ENCODE results near the gene ZFTA. TPM values are rescaled to one million over a fixed set of nuclear protein-coding genes. Genes with fewer than 3 reads are reported as not detected.
"Not testable (repeated sequence)": the region's sequence is repeated elsewhere in the genome, so short reads cannot be mapped to it uniquely, and the experiment has no call there.

Gene ZFTA
- total RNA-seq, 2 donors from 2014 or later, result 4.5 to 7.5 TPM

DNA sequence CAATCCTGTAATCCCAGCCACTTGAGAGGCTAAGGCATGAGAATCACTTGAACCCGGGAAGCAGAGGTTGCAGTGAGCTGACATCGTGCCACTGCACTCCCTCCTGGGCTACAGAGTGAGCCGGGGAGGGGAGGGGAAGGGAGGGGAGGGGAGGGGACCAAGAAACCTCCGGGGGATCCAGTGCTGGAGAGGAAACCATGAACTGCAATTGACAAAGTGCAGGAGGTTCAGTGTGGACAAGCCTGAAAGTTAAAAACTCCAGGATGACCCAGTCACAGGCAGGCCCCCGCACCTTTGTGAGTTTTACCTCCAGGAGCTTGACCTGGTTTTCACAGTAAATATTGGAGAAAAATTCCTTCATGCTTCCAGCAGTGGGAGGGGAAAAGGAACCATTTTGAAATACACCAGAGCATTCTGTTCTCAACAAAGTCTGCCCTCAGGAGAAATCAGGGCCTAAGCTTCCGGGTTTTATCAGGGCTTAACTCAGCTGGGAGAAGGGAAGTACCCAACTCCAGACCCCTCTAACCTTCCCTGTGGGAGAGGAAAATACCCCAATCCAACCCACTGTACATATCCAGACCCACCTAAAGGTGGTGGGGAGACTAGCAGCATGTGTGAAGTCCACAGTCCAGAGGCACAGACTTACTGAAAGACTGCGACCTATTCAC, 15.5 kb upstream of the ZFTA start:
- ATAC-seq (no peak), DNase-seq (no peak)
- intact Hi-C loops (cut with DNase I, micrococcal nuclease), result no loop called here

- intact Hi-C loops (cut with DNase I, micrococcal nuclease), result no loop called here
- no peak for DNase-seq
These were observed 14.2 kb upstream of the ZFTA start for GRCh38 chr11:63782749-63783148.

GRCh38 chr11:63779039-63779438, 10.5 kb upstream of the ZFTA start:
- no peak for ATAC-seq
- intact Hi-C loops (cut with DNase I, micrococcal nuclease), result loop anchor here in 1 of 2 donors (10.0 kb wide), 1 partner anchor 166 kb away; no protein-coding TSS in a partner anchor
- no peak for DNase-seq

More at GRCh38 chr11:63782749-63783148, 14.2 kb upstream of the ZFTA start:
- no peak for ATAC-seq

GRCh38 chr11:63775191-63775590, 6.6 kb upstream of the ZFTA start:
- DNase-seq (no peak), ATAC-seq (no peak)
- intact Hi-C loops (cut with DNase I, micrococcal nuclease), result loop anchor here in 1 of 2 donors (10.0 kb wide), 1 partner anchor 170 kb away; no protein-coding TSS in a partner anchor

DNA sequence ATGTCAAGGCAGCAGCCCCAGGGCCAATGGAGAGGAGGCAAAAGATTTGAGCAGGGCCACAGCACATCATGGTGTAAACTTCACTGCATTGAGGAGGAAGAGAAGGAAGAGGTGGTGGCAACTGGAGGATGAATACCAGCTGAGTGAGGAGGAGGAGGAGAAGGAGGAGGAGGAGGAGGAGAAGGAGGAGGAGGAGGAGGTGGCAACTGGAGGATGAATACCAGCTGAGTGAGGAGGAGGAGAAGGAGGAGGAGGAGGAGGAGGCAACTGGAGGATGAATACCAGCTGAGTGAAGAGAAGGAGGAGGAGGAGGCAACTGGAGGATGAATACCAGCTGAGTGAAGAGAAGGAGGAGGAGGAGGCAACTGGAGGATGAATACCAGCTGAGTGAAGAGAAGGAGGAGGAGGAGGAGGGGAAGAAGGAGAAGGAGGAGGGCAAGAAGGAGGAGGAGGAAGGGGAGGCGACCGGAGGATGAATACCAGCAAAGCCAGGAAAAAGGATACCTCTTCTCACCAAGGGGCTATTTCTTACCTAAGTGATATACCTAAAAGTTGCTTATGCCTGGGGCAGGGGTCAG, 3.3 kb upstream of the ZFTA start:
- DNase-seq, ATAC-seq: not testable (repeated sequence)
- intact Hi-C loops (cut with DNase I, micrococcal nuclease), result loop anchor here in 1 of 2 donors (10.0 kb wide), 1 partner anchor 173 kb away; no protein-coding TSS in a partner anchor

DNA sequence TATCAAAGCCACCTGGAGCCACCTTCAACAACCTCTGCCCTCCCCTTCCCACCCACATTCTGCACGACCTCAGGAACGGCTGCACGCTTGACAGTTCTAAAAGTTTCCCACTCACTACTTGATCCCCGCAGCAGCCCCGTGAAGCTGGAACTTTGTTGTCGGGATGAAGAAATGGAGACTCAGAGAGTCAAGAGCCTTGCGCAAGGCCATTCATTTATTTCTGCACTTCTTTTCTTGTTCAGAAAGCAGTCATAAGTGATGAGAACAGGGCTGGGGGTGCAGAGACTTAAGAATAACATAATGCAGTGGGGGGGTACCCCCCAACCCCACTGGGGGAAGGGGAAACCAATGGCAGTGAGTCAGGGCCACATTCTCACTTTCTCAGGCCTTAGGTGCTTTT, 2.2 kb upstream of the ZFTA start:
- intact Hi-C loops (cut with DNase I, micrococcal nuclease), result loop anchor here in 1 of 2 donors (10.0 kb wide), 1 partner anchor 174 kb away; no protein-coding TSS in a partner anchor
- DNase-seq (no peak), ATAC-seq (no peak)

- no peak for ATAC-seq
- intact Hi-C loops (cut with DNase I, micrococcal nuclease), result loop anchor here in 1 of 2 donors (10.0 kb wide), 1 partner anchor 175 kb away; no protein-coding TSS in a partner anchor
- peak in 1 of 2 donors; percentile 15 for DNase-seq
These were observed 1.3 kb upstream of the ZFTA start for GRCh38 chr11:63769714-63770455.

DNA sequence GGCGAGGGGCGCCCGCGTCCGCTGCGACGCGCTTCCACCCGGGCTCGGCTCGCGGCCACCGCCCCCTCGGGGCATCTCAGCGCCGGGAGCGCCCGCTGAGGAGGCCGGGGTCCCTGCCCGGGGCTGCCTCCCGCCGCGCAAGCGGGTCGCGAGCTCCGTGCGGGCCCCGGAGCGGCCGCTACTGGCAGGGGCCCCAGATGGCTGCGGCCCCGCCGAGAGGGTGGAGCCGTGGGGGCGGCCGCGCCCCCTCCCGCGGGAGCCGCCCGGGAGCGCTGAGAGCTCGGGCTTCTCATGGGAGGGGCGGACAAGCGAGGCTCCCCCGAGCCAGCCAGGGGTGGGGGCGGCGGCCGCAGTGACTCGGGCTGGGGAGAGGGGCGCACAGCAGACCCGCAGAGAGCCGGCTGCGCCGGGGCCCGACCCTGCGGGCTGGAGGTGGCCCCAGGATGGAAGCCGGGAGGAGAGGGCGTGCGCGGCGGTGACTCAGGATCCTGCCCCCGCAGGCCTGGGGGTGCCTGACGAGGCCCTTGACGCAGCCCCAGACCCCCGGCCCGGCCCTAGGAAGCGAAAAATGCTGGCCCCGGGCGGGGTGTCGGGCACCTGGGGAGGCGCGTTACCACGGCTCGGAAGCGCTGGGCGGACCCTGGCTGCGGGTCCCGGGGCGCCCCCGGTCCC, 603 bp upstream of the ZFTA start:
- DNase-seq (peak; percentile 26 to 46), ATAC-seq (peak; percentile 19)
- intact Hi-C loops (cut with DNase I, micrococcal nuclease), result no loop called here

DNA sequence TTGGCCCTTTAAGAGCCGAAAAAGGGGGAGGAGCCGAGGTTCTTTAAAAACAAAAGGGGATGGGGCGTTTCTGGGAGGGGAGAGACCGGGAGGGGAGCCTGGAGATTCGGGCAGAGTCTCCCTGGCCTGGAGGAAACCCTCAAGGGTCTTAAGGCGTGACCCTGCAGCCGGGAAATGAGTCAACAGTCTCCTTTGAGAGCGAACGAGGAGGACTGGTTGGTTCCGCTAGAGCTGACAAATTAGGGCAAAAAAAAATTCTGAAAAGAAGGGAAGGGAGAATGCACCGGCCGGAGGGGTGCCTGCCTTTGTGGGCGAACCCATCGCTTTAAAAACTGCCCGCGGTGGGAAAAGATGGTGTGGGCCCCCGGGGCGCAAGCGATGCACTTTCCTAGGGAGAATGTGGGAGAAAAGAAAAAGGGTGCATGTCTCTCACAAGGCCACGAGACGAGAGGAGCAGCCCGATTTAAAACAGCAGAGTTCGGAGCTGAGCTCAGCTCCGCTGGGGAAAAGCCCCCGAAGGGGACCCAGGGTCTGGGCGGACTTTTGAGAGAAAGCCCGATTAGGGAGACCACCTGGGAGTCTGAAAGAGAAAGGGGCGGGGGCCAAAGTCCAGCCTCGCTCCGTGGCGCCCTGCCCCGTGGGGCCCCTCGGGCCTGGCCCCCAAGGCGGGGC, 874 bp downstream of the ZFTA start:
- intact Hi-C loops (cut with DNase I, micrococcal nuclease), result no loop called here
- DNase-seq (peak; percentile 53 to 60), ATAC-seq (peak; percentile 6)

DNA sequence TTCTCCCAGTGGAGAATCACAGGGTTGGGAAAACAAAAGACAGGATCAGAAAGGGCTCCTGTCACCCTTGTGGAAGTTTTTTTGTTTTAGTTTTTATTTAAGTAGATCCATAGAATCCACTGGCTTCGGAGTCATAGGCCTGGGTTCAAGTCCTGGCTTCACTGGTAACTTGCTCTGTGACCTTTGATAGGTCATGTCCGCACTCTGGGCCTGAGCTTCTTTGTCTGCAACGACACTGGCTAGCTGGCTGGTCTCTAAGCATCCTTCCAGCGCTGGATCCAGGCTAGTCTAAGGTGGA, 1.4 kb downstream of the ZFTA start:
- ATAC-seq (no peak), DNase-seq (no peak)
- intact Hi-C loops (cut with DNase I, micrococcal nuclease), result no loop called here

- ATAC-seq, result no peak
- peak; percentile 26 for DNase-seq
- intact Hi-C loops (cut with DNase I, micrococcal nuclease), result no loop called here
These were observed 1.9 kb downstream of the ZFTA start for GRCh38 chr11:63766531-63767235.

DNA sequence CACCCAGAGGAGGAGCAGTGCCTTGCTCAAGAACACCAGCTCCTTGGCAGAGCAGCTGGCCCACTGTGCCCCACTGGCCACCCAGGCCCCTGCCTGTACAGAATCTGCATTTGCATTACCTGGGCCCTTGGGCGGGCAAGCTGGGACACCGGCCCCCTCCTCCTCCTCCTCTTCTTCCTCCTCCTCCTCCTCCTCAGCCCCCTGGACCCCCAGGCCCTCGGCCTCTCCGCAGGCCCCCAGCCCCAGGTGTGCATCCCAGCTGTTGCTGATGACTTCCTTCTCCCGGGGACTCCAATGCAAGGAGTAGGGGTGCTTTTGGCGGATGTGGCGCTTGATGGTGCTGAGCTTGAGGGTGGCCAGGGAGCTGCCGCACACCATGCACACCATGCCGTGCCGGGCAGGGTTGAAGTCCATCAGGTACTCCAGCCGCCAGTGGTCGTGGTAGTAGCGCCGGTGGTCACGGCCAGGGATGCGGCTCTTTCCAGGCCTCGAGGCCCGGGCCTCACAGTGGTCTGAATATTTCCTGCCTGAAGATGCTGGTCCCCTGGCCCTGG, 2.8 kb downstream of the ZFTA start:
- peak; percentile 16 to 42 for DNase-seq
- peak; percentile 2 for ATAC-seq
- intact Hi-C loops (cut with DNase I, micrococcal nuclease), result no loop called here

GRCh38 chr11:63764679-63765647, 3.6 kb downstream of the ZFTA start:
- ATAC-seq (peak; percentile 66), DNase-seq (peak; percentile 66 to 70)
- intact Hi-C loops (cut with DNase I, micrococcal nuclease), result no loop called here

GRCh38 chr11:63764340-63764678, 4.3 kb downstream of the ZFTA start:
- peak in 1 of 2 donors; percentile 6 for DNase-seq
- intact Hi-C loops (cut with DNase I, micrococcal nuclease), result no loop called here
- no peak for ATAC-seq

DNA sequence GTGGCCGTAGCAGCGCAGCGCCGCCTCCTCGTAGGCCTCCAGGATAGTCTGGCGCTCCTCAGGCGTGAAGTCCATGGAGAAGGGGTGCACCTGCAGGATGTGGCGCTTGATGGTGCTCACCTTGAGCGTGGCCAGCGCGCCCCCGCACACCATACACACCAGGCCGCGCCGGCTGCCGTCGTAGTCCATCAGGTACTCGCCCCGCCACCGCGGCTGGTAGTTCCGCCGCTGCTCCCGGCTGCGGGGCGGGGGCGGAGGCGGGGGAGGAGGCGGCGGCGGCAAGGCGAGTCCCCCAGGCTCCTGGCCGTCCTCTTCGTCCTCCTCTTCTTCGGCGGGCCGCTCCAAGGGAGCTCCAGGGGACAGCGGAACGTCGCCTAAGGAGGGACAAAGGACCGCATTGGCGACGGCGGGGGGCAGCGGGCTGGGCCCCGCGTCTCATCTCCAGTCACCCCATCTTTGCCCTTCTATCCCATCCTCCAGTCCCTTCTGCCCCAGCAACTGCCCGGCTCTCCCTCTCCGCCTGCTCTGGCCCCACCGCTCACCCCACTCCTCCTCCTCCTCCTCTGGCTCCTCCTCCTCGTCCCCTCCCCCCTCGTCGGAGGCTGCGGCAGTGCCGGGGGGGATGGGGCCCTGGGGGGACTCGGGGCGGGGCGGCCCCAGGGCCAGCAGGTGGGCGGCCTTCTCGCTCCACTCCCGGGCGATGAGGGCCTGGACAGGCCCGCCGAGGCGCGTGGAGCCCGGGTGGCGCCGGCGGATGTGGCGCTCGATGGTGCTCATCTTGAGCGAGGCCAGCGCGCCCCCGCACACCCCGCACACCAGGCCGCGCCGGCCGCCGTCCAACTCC, 4.9 kb downstream of the ZFTA start:
- DNase-seq (peak; percentile 23 to 60), ATAC-seq (no peak)
- intact Hi-C loops (cut with DNase I, micrococcal nuclease), result no loop called here

Data from left colon (tissue), 2 donors.